Fibroblast of lung (primary cell): ENCODE measurements around the gene FHAD1. TPM values are rescaled to one million over a fixed set of nuclear protein-coding genes. Genes with fewer than 3 reads are reported as not detected.

Source experiments
- DNase-seq, 2 donors: peaks; one replicate each; pipeline versions ENCODE4 v3.0.0 to v3.0.0-alpha.2; 2010; ENCODE audit warnings: low read depth in 2 of 2
- H2AFZ ChIP-seq: 2 replicates; pipeline ENCODE4 v1.5.1; 2012; ENCODE audit warnings: low read length, control low read depth, inconsistent platforms
- H3K27ac ChIP-seq: 2 replicates; pipeline ENCODE4 v1.5.1; 2011; ENCODE audit warnings: low read length, control low read depth; ENCODE audit not compliant: insufficient read depth
- H3K27me3 ChIP-seq: 2 replicates; pipeline ENCODE4 v1.5.1; 2011; ENCODE audit warnings: mild to moderate bottlenecking, low read length; ENCODE audit not compliant: control insufficient read depth, insufficient read depth
- H3K36me3 ChIP-seq: 2 replicates; pipeline ENCODE4 v1.5.1; 2011; ENCODE audit warnings: low read length; ENCODE audit not compliant: control insufficient read depth, insufficient read depth
- H3K4me1 ChIP-seq: 2 replicates; pipeline ENCODE4 v1.5.1; 2011; ENCODE audit warnings: low read length; ENCODE audit not compliant: control insufficient read depth, insufficient read depth; ENCODE audit errors: extremely low read depth
- H3K4me2 ChIP-seq: 2 replicates; pipeline ENCODE4 v1.5.1; 2011; ENCODE audit warnings: low read length, control low read depth; ENCODE audit not compliant: insufficient read depth; ENCODE audit errors: extremely low read depth
- H3K4me3 ChIP-seq, 4 experiments: fragments of 200-600 bp in 1 of 4; sonication (generic) in 1 of 4; replicated peaks in 1 of 4; 2 replicates each; pipeline ENCODE4 v1.5.1; 2011 to 2016; ENCODE audit warnings: low read length in 4 of 4, low read depth in 3 of 4, mild to moderate bottlenecking in 3 of 4, control low read depth in 2 of 4, inconsistent platforms in 1 of 4, mixed read lengths in 1 of 4; ENCODE audit not compliant: insufficient read depth in 1 of 4; ENCODE audit errors: control extremely low read depth in 1 of 4
- H3K79me2 ChIP-seq: 2 replicates; pipeline ENCODE4 v1.5.1; 2012; ENCODE audit warnings: mild to moderate bottlenecking, low read length, inconsistent platforms; ENCODE audit not compliant: control insufficient read depth, insufficient read depth
- H3K9ac ChIP-seq: 2 replicates; pipeline ENCODE4 v1.5.1; 2011; ENCODE audit warnings: mild to moderate bottlenecking, low read length, control low read depth; ENCODE audit not compliant: insufficient read depth
- H3K9me3 ChIP-seq: 2 replicates; pipeline ENCODE4 v1.5.1; 2012; ENCODE audit warnings: low read depth, low read length; ENCODE audit not compliant: control insufficient read depth, insufficient read depth
- H4K20me1 ChIP-seq: 2 replicates; pipeline ENCODE4 v1.5.1; 2011; ENCODE audit warnings: low read length; ENCODE audit not compliant: control insufficient read depth, insufficient read depth; ENCODE audit errors: extremely low read depth
- CTCF ChIP-seq, 2 donors: IDR thresholded peaks in 1 of 2; conservative IDR thresholded peaks in 1 of 2; 1 replicate in 1 of 2; 2 replicates in 1 of 2; pipeline ENCODE4 v1.5.1; 2011 to 2012; ENCODE audit warnings: low read length in 2 of 2, control low read depth in 1 of 2, inconsistent platforms in 1 of 2, low read depth in 1 of 2, mild to moderate bottlenecking in 1 of 2
- EZH2 ChIP-seq: IDR thresholded peaks from 2 replicates; pipeline ENCODE4 v1.5.1; 2012; ENCODE audit warnings: low read length, control low read depth, mild to moderate bottlenecking; ENCODE audit errors: missing control alignments
- polyA plus RNA-seq, 2 donors: library from polyadenylated mRNA; depleted of rRNA in 1 of 2; stranded (reverse) in 1 of 2; unstranded in 1 of 2; fragments of >200 nt; gene quantifications; 2 replicates each; pipeline ENCODE4 v1.2.1, GENCODE V29; 2011 to 2012; ENCODE audit warnings: missing spikeins in 1 of 2
- total RNA-seq: library from RNA; depleted of rRNA; stranded (reverse); fragments of >200 nt; gene quantifications from 2 replicates; pipeline ENCODE4 v1.2.1, GENCODE V29; 2014

FHAD1 gene
- total and polyA plus RNA-seq, 2 donors (not counting 1 experiment from before 2014, with no cell fraction given), result 0.09 to 0.66 TPM

- H3K27ac ChIP-seq, result no peak overlapping the region
- H2AFZ ChIP-seq, result no peak overlapping the region
- no peak for DNase-seq
- H3K27me3 ChIP-seq, result peaks cover 7% of the 10 kb centered on the region
- H3K4me2 ChIP-seq, result no peak overlapping the region
- H3K4me3 ChIP-seq, result no peak overlapping the region
- H3K9me3 ChIP-seq, result no peaks in the 10 kb centered on the region
- H3K79me2 ChIP-seq, result no peaks in the 10 kb centered on the region
- H3K4me1 ChIP-seq, result no peaks in the 10 kb centered on the region
- TF ChIP-seq EZH2, result no peak
- TF ChIP-seq CTCF (conservative IDR thresholded peaks at IDR 0.05 in 1 of 2, IDR thresholded peaks at IDR 0.05 in 1 of 2; ENCODE audit: low read depth in 1 of 2, low read length in 2 of 2), result no peak
- H4K20me1 ChIP-seq, result peaks cover under 1% of the 10 kb centered on the region
- no peaks in the 10 kb centered on the region for H3K36me3 ChIP-seq
- H3K9ac ChIP-seq, result no peak overlapping the region
These were observed 198.5 kb downstream of the FHAD1 start for GRCh38 chr1:15445390-15446122.

- no peak overlapping the region for H3K9ac ChIP-seq
- H3K9me3 ChIP-seq, result no peaks in the 10 kb centered on the region
- DNase-seq, result no peak
- H3K36me3 ChIP-seq, result no peaks in the 10 kb centered on the region
- no peak overlapping the region for H3K4me3 ChIP-seq
- H3K4me2 ChIP-seq, result no peak overlapping the region
- no peaks in the 10 kb centered on the region for H3K4me1 ChIP-seq
- H3K27me3 ChIP-seq, result peaks cover 7% of the 10 kb centered on the region
- no peak overlapping the region for H2AFZ ChIP-seq
- H4K20me1 ChIP-seq, result no peaks in the 10 kb centered on the region
- TF ChIP-seq EZH2, result no peak
- TF ChIP-seq CTCF (conservative IDR thresholded peaks at IDR 0.05 in 1 of 2, IDR thresholded peaks at IDR 0.05 in 1 of 2; ENCODE audit: low read depth in 1 of 2, low read length in 2 of 2), result no peak
- H3K79me2 ChIP-seq, result no peaks in the 10 kb centered on the region
- no peak overlapping the region for H3K27ac ChIP-seq
These were observed 199.2 kb downstream of the FHAD1 start for GRCh38 chr1:15446212-15446611.

Other genes with a start within 250 kb of the FHAD1 start
- gene TMEM51, start 93.5 kb upstream of the FHAD1 start, total RNA-seq, result 6.1 and 6.7 TPM in 2 replicates
- gene TMEM51, start 93.5 kb upstream of the FHAD1 start, polyA plus RNA-seq, result 11.6 and 19.0 TPM in 2 replicates
- gene EFHD2, start 162.7 kb downstream of the FHAD1 start, total RNA-seq, result 14.1 and 14.9 TPM in 2 replicates
- 23.5 and 33.7 TPM in 2 replicates for gene EFHD2, start 162.7 kb downstream of the FHAD1 start, polyA plus RNA-seq
- not detected in 2 replicates for gene CTRC, start 191.2 kb downstream of the FHAD1 start, total RNA-seq
- gene CTRC, start 191.2 kb downstream of the FHAD1 start, polyA plus RNA-seq, result not detected in 2 replicates
- gene CELA2A, start 209.5 kb downstream of the FHAD1 start, total RNA-seq, result not detected in 2 replicates
- not detected in 2 replicates for gene CELA2A, start 209.5 kb downstream of the FHAD1 start, polyA plus RNA-seq
- not detected in 2 replicates for gene CELA2B, start 228.9 kb downstream of the FHAD1 start, total RNA-seq
- gene CELA2B, start 228.9 kb downstream of the FHAD1 start, polyA plus RNA-seq, result not detected in 2 replicates